GM04504 (cell line): ENCODE measurements around the gene EXOSC1.
"Not testable (repeated sequence)": the region's sequence is repeated elsewhere in the genome, so short reads cannot be mapped to it uniquely, and the experiment has no call there.

ENCODE experiments used
- DNase-seq: peaks from one replicate; pipeline ENCODE4 v3.0.0-alpha.2; 2012; ENCODE audit warnings: low read depth

Gene EXOSC1

DNA sequence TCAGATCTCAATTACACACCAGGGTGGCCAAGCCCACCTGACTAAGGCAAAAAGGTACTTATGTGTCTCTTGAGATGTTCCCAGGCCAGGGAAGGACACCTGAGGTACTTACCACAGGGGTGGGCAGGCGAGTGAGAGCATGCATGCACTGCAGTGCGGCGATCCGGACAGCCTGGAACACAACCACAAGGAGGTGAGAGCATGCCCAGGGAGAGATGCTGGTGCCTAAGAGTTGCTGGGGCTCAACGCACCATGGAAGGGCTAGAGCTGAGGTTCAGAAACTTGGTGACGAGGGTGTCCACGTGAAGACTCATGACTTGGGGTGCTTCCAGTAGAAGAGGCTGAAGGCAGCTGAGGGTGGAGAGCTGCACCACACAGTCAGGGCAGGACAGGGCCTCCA, 13.3 kb upstream of the EXOSC1 start:
- no peak for DNase-seq

DNA sequence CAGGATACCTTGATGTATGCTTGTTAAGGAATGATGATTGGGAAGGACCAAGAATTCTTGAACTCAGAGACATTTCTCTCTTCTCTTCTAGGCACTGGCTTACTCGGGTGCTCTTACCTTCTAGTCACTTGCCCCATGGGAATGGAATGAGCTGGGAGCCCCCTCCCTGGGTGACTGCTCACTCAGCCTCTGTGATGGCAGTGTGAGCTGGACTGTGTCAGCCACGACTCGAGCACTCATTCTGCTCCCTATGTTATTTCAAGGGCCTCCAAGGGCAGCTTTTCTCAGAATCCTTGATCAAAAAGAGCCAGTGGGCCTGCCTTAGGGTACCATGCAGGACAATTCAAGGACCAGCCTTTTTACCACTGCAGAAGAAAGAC, 10.9 kb upstream of the EXOSC1 start:
- DNase-seq = no peak

DNA sequence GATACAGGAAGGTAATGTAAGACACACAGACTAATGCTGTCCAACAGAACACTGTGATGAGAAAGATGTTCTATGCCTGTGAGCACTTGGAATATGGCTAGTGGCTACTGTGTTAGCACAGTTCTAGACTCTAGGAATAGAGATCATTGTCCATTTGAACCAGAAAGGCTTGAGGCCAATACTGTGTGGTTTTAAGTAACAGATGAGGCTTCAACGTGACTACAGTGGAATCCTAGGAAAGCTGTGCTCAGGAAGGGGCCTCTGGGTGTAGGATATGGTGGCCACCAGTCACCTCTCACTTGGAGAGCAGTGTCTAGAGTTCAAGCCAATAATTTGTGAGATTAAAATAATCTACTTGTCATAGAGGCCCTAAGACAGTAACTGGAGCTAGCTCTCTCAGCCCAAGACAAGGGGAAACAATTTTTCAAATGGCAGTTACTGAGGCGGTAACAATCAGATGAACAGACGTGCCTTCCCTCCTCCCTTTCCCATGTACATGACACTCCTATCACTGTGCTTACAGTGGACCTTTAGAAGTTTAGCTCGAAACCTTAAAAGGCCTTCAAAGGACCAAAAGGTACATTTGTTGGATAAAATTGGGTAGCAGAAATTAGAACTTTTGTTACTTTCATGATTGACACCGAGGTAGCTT, 10.4 kb upstream of the EXOSC1 start:
- DNase-seq = no peak

GRCh38 chr10:97454330-97455036, 8.7 kb upstream of the EXOSC1 start:
- DNase-seq = no peak

DNA sequence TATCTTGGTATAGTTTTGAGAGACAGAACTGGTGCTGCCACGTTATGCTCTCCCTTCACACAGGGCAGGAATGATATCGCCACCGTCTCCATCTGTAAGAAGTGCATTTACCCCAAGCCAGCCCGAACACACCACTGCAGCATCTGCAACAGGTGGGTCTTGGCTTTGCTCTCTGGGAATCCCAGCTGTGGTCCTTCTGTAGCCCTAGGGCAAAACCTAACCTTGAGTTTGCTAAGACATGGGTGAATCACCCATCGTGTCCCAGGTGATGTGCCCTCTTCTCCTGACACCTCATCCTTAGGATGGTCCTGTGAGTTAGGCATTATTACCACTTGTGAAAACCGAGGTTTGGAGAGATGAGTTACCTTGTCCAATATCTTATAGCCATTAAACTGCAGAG, 6.5 kb upstream of the EXOSC1 start:
- no peak for DNase-seq

- no peak for DNase-seq
These were observed 5.8 kb upstream of the EXOSC1 start for GRCh38 chr10:97451605-97452004.

GRCh38 chr10:97450828-97451227, 5.0 kb upstream of the EXOSC1 start:
- DNase-seq = no peak

GRCh38 chr10:97445357-97445721, 467 bp downstream of the EXOSC1 start:
- no peak for DNase-seq

DNA sequence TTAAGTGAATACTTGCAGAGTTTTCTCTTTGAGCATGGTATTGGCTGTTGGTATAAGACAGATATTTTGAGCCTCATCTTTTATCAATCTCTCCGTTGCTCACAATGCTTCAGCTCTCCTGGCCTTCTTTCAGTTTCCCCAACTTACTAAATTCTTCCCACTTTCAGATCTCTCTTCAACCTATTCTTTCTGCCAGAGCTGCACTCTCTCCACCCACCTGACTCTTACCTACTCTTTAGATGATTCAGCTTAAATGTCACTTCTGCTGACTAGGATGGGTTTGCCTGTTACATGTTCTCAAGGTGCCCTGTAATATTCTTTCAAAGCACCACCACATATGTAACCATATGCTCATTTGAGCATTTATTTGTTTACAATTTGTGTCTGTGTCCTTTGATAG, 1.6 kb downstream of the EXOSC1 start:
- no peak for DNase-seq

- DNase-seq = no peak
These were observed 3.5 kb downstream of the EXOSC1 start for GRCh38 chr10:97442277-97442676.

- DNase-seq = no peak
These were observed 10.6 kb downstream of the EXOSC1 start for GRCh38 chr10:97435211-97435610.

DNA sequence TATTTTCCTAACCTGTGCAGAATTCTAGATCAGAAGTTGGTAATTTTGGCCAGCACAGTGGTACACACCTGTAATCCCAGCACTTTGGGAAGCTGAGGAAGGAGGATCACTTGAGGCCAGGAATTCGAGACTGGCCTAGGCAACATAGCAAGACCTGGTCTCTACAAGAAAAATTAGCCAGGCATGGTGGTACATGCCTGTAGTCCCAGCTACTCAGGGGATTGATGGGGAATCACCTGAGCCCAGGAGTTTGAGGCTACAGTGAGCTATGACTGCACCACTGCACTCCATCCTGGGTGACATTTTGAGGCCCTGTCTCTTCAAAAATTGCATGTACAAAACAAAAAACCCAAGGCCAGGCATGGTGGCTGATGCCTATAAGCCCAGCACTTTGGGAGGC, 11.2 kb downstream of the EXOSC1 start:
- DNase-seq = no peak

DNA sequence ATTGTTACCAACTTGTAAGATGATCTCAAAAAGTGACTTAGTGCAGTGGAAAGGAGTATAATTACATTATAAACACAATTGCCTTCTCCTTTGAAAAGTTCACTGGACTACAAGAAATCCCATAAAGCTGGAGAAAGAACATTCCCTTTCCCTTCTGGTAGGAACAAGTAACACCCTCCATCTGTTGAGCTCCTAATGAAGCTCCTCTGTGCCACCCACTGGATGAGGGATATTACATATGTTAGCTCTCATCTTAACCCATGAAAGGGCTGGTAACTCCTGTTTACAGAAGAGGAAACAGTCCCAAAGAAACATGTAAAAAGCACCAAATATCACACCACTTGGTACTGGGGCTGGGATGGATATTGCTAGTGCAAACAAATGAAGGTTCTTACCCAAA, 11.8 kb downstream of the EXOSC1 start:
- no peak for DNase-seq

DNA sequence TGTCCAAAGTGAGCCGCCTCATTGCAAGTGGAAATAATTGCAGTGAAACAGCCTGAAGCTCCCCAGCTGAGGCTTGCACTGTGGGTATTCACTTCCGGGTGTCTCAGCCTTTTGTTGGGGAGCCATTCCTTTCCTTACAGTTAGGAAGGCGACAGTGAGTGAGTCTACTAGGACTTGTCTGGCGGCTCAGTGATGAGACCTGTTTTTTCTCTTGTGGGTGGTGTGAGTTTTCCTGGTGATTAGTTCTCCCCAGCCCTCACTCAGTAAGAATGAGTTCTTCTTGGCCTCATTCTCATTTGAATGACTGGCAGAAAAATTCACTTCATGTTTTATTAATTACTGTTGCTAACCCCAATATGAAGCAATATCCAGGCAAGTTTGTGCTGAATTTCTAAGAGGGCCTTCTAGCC, 17.2 kb downstream of the EXOSC1 start:
- DNase-seq = no peak

DNA sequence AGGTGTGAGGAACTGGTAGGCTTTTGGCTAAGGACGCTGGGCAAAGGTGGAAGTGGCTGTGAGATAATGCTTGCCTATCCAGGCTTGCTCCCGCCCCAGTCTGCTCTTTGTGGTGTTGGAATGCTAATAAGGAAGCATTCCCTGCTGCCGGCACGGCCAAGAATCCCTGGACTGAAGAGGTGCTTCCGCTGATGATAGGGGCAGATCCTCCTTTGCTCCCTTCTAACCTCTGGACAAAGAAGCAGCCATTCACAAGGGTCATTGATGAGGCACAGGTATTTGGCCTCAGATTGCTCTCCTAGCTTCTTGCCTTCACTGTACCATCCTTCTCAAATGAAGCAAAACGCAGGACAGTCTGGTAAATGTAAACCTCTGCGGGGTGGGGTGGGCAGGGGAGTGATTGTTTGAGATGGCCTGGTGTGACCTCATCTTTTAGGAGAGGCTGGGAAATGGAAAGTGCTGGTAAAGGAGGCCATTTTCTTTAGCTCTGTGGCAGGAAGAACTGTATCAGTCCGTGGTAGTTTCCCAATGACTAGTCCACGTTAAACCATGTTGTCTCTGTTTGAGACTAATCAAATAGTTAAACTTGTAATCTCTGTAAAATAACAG, 18.1 kb downstream of the EXOSC1 start:
- DNase-seq = no peak

DNA sequence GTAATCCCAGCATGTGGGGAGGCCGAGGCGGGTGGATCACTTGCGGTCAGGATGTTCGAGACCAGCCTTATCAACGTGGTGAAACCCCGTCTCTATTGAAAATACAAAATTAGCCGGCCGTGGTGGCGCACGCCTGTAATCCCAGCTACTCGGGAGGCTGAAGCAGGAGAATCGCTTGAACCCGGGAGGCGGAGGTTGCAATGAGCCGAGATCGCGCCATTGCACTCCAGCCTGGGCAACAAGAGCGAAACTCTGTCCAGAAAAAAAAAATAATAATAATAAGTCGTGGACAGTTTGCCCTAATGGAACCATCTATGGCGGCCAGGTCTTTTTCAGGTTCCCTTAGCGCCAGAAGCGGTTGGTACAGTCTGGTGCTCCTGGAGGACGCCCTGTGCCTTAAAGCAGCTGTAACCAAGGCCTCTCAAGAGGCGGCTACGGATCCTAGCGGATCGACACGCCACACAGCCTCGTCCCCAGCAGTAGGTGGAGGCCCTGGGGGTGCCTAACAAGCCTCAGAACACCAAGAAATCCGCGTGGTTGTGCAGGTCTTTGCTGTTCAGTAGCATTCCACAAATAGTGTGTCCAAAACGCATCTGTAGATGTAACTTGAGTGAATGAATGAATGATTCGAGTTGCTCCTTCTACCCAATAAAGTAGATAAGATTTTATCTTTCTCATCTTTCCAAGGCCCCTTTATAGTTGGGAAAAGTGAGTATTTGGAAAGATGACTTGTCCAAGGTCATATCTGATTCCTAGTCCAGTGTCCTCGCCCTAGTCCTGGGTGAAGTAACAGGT, 18.8 kb downstream of the EXOSC1 start:
- no peak for DNase-seq

GRCh38 chr10:97425964-97426775, 19.6 kb downstream of the EXOSC1 start, which contains the start of gene PGAM1:
PGAM1 (plus strand) TSS chr10:97426191; CDS start chr10:97426308, 117 bp downstream.
- peak; percentile 91 for DNase-seq

DNA sequence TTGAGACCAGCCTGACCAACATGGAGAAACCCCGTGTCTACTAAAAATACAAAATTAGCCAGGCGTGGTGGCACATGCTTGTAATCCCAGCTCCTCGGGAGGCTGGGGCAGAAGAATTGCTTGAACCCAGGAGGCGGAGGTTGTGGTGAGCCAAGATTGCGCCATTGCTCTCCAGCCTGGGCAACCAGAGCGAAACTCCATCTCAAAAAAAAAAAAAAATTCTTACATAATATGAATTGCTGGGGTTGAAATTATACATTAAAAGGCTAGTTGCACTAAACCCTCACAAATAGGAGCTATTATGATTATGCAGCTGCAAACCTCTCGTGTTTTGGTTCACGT, 22.1 kb downstream of the EXOSC1 start:
- DNase-seq = not testable (repeated sequence)

DNA sequence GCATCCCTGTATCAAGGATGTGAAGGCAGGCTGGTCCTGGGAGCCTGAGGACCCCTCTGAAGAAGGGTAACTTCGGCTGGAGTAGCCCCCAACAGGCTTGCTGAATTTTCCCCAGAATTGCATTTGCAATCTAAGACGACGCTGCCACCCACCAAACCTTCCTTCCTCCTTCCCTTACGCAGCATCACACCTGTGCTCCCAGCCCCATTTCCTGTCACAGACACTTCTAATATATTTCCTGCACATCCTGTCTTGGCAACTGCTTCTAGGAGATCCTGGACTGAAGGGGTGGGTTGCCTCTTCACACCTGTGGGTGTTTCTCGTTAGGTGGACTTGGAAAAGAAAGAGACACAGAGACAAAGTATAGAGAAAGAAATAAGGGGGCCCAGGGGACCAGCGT, 29.2 kb downstream of the EXOSC1 start:
- no peak for DNase-seq

DNA sequence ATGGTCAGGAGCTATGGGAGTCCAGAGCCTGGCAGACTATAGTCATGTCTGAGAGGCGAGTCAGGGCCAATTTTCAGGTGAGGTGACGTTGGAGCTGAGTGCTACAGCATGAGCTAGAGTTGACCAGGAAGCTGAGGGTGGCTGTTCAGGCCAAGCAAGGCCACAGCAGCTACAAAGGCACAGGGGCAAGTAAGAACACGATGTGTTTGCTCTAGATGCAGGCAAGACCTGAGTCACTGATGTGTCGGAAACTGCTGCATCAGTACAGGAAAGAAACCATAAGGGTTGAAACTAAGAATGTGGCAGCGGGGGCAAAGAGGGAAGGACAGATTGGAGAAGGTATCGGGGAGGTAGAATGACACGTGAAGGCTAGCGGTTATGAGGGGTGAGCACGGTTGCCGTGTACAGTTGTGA, 32.9 kb downstream of the EXOSC1 start:
- DNase-seq = no peak

DNA sequence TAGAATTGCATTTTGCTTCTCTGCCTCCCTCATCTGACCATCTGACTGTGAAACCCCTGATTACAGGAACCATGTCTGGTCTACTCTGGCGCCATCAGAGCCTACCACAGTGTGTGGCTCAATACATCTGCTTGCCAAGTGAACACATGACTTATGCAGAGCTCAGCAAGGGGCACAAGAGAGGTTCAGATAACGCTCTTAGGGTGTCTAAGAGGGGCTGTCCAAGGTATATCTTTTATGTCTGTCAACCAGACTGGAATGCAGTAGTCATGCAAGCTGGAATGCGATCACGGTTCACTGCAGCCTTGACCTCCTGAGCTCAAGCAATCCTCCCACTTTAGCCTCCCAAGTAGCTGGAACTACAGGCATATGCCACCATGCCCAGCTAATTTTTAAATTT, 34.4 kb downstream of the EXOSC1 start:
- no peak for DNase-seq

DNA sequence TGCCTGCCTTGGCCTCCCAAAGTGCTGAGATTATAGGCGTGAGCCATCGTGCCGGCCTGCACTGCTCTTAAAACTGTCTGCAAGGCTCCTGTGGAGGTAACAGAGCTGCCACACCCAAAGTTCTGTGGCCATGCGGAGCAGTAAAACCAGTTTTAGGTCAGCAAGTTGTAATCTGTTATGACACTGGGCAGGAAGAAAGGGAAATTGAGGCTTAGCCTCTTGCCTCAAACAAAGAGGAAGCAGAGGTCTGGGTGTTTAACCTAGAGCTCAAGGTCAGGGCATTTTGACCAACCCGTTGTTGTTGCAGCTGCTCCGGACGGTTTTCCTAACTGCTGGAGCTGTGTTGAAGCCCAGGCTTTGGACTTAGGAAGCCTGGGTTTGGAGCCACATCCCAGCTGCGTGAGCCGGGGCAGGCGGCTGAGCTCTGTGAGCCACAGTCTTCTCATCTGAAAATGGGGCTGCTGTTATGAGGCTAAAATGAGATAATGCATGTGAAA, 37.3 kb downstream of the EXOSC1 start:
- no peak for DNase-seq
